Heart right ventricle (tissue), 16 donors: Measurements from ENCODE around the gene C5orf15. TPM values are rescaled to one million over a fixed set of nuclear protein-coding genes. Genes with fewer than 3 reads are reported as not detected.
A peak's percentile ranks its signal among the peaks of the same experiment; 100 is the strongest.

Experiments used
- ATAC-seq, 8 donors: fragments of 200-7000 bp; cut with Tn5 transposase; one replicate each; pipeline ENCODE4 v1.9.1; 2020; ENCODE audit warnings: mild to moderate bottlenecking in 8 of 8, moderate library complexity in 8 of 8, moderate number of reproducible peaks in 1 of 8
- DNase-seq, 2 donors: peaks; one replicate each; pipeline ENCODE4 v3.0.0-alpha.2; 2020
- H3K27ac ChIP-seq, 10 donors: fragments of 200-600 bp; sonication (generic) in 2 of 10; one replicate each; pipeline versions ENCODE4 v1.5.0 to v1.8.0; 2020 to 2022; ENCODE audit warnings: mild to moderate bottlenecking in 3 of 10
- H3K27me3 ChIP-seq, 7 donors: fragments of 200-600 bp; one replicate each; pipeline ENCODE4 v1.8.0; 2021 to 2022; ENCODE audit warnings: mild to moderate bottlenecking in 2 of 7
- H3K36me3 ChIP-seq, 9 donors: fragments of 200-600 bp; sonication (generic) in 1 of 9; one replicate each; pipeline versions ENCODE4 v1.5.0 to v1.8.0; 2020 to 2022; ENCODE audit warnings: mild to moderate bottlenecking in 2 of 9
- H3K4me1 ChIP-seq, 9 donors: fragments of 200-600 bp; sonication (generic) in 1 of 9; one replicate each; pipeline versions ENCODE4 v1.5.0 to v1.8.0; 2020 to 2022; ENCODE audit warnings: mild to moderate bottlenecking in 4 of 9
- H3K4me3 ChIP-seq, 10 donors: fragments of 200-600 bp; sonication (generic) in 2 of 10; one replicate each; pipeline versions ENCODE4 v1.5.0 to v1.8.0; 2020 to 2022; ENCODE audit warnings: mild to moderate bottlenecking in 7 of 10, moderate library complexity in 2 of 10
- H3K9me3 ChIP-seq, 11 donors: fragments of 200-600 bp in 10 of 11; sonication (generic) in 2 of 11; one replicate each; pipeline versions ENCODE4 v1.5.0 to v1.8.0; 2013 to 2022; ENCODE audit warnings: mild to moderate bottlenecking in 2 of 11, control low read depth in 1 of 11, moderate library complexity in 1 of 11
- WGBS, 2 donors: extraction: QIAGEN DNeasy Blood & Tissue Kit; methylation state at CpG; one replicate each; pipeline ENCODE4 v1.1.7; 2013; ENCODE audit warnings: inconsistent platforms in 1 of 2; 5-methylcytosine and 5-hydroxymethylcytosine counted together
- intact Hi-C, 10 donors: fragments of 100-400 bp; cut with DNase I; formaldehyde crosslinking; loops; one replicate each; pipeline versions ENCODE4 v1.11.1 to v1.14.2; 2022
- polyA plus RNA-seq, 2 donors: library from polyadenylated mRNA; stranded (reverse); fragments of 200-250 nt; gene quantifications; one replicate each; pipeline ENCODE4 v1.2.3, GENCODE V29; 2013
- total RNA-seq, 10 donors: library from RNA; stranded (reverse); fragmentation: NEBNext Ultra II Directional in 3 of 10; extraction: Animal tissue kit (Norgen Biotek cat#: 25700) in 3 of 10; gene quantifications; one replicate each; pipeline versions ENCODE4 v1.2.1 to v1.2.4, GENCODE V29; 2021 to 2023
- TF ChIP-seq, protein P1 (sequence below), 9 donors: fragments of 200-600 bp; sonication (generic) in 2 of 9; IDR thresholded peaks; one replicate each; pipeline versions ENCODE4 v1.5.0 to v1.8.0; 2021 to 2022; ENCODE audit warnings: antibody characterized with exemption in 9 of 9, mild to moderate bottlenecking in 5 of 9, moderate library complexity in 1 of 9
- donor health status: Arrhythmogenic right ventricular cardiomyopathy.
- donor health status: ischemic (EF 13 %, LVEDD 7.1; RV severe dilation, severe dysfunction).
- donor health status: healthy with polysubstance abuse.
- donor health status: DM: no; HTN: yes; CAD: no.
- donor health status: DM: no; HTN: no; CAD: no.
- donor health status: ischemic (EF 25% LVEDD 6.9; RV normal size, moderate dysfunction).
- donor health status: ischemic (EF 25% LVEDD 5.7; RV mildly dilated, moderate dysfunction).
- donor health status: healthy.
- donor health status: DM: yes; HTN: yes; CAD: no.
- donor health status: Ischemic cardiomyopathy.
- donor health status: ischemic (EF 35%, LVEDD 5.7; RV mildly dilated, moderate dysfunction).
- donor health status: nonischemic (EF 11% LVEDD 7.7; RV severe dilation, severe dysfunction).
- donor health status: DM: yes; HTN: yes; CAD: no.
- donor health status: PGD.
- donor health status: ischemic (EF 29% LVEDD 5.4; RV normal size, mild dysfunction).
- donor health status: nonischemic (EF 23%, LVEDD 6.1; RV moderate dilation, normal function).

The C5orf15 gene
- total and polyA plus RNA-seq, 12 donors = 22.2 to 55.3 (median 33.9) TPM

DNA sequence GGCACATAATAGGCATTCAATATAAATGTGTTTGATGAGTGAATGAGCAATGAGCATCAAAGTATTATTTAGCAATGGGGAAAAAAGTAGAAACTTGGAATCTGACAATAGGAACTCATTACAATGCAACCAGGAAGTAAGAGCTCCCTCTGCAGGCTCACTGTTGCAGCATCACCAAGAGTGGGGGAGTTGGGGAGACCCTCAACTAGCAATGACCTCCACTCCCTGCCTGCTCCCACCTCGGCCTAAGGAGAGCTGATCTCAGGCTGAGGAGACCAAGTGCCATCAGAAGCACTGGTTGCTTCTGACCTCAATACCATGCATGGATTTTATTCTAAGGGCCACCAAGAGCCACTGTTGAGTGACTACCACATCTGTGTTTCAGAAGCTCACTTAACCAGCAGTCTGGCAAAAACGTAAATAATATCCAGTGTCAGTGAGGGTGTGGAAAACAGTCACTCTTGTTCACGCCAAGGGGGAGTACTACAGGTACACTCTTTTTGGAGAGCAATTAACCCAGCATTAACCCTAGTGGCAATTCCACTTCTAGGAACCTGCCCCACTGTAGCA is 28.3 kb upstream of the C5orf15 start:
- 65 to 74% methylated on average over 3 of the region's 3 CpGs for WGBS, 2 donors
- Histone ChIP-seq H3K4me1 (peaks cover 25 to 100% (median 86%) of the 10 kb centered on the region in 9 donors), H3K27me3 (no peaks in the 10 kb centered on the region), H3K27ac (peak overlapping the region in 6 of 10 donors; percentile 46 to 85 (median 79)), H3K4me3 (no peak overlapping the region), H3K36me3 (peaks cover 0 to 34% (median 4%) of the 10 kb centered on the region in 9 donors), H3K9me3 (no peaks in the 10 kb centered on the region)
- TF ChIP-seq, protein P1, sequence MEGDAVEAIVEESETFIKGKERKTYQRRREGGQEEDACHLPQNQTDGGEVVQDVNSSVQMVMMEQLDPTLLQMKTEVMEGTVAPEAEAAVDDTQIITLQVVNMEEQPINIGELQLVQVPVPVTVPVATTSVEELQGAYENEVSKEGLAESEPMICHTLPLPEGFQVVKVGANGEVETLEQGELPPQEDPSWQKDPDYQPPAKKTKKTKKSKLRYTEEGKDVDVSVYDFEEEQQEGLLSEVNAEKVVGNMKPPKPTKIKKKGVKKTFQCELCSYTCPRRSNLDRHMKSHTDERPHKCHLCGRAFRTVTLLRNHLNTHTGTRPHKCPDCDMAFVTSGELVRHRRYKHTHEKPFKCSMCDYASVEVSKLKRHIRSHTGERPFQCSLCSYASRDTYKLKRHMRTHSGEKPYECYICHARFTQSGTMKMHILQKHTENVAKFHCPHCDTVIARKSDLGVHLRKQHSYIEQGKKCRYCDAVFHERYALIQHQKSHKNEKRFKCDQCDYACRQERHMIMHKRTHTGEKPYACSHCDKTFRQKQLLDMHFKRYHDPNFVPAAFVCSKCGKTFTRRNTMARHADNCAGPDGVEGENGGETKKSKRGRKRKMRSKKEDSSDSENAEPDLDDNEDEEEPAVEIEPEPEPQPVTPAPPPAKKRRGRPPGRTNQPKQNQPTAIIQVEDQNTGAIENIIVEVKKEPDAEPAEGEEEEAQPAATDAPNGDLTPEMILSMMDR (IDR thresholded peaks at IDR 0.05) = peak in 8 of 9 donors; percentile 3 to 55 (median 34)
- DNase-seq (no peak), ATAC-seq (no peak)
- intact Hi-C loops = no loop called here

- intact Hi-C loops = no loop called here
- peaks cover 0 to 34% (median 3%) of the 10 kb centered on the region in 9 donors for H3K36me3 ChIP-seq
- H3K9me3 ChIP-seq = no peaks in the 10 kb centered on the region
- no peaks in the 10 kb centered on the region for H3K27me3 ChIP-seq
- peak overlapping the region; percentile 31 to 85 (median 75) for H3K27ac ChIP-seq
- peaks cover 25 to 100% (median 88%) of the 10 kb centered on the region in 9 donors for H3K4me1 ChIP-seq
- ATAC-seq = peak; percentile 4 to 27 (median 10)
- TF ChIP-seq, protein P1 (IDR thresholded peaks at IDR 0.05) = no peak
- no peak for DNase-seq
- whole genome bisulfite sequencing, 2 donors = 38 to 41% methylated on average over 7 of the region's 7 CpGs
- peak overlapping the region in 3 of 10 donors; percentile 3 to 15 (median 5) for H3K4me3 ChIP-seq
Observed at GRCh38 chr5:133995883-133996563, 27.6 kb upstream of the C5orf15 start.

DNA sequence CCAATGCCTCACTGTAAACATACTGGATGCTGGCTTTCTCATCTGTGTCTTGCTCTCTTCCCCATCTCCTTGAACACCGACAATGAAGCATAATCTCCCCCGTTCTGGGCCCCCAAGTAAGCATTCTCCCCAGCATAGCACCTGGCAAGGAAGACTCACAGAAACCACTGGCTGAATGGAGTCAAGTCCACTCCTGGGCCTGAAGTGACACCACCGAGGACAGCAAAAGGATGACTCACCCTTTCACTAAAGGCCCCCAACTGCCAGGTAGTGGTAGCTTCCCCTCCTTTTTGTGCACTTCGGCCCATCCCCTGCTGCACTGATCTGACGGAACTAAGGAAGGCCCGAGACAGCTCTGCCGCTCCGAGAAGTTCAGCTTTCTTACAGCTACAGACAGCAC is 26.9 kb upstream of the C5orf15 start:
- H3K27ac ChIP-seq = peak overlapping the region; percentile 31 to 85 (median 75)
- WGBS, 2 donors = 51 to 54% methylated on average over 8 of the region's 8 CpGs

DNA sequence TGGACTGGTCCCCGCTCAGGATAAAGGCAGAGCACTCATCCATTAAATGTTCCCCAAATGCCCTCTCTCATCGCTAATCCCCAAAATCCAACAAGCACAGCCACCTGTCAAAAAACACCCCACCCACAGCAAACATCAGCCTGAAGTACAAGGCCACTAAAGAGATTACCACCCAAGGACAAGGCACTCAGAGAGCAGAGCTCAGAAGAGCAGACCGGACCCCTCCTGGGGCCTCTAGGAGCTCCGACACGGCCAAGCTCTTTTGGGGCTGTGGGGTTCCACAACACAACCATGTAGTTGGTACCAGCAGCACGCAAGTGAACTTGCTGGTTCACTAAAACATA is 26.5 kb upstream of the C5orf15 start:
- Histone ChIP-seq H3K27me3 (no peaks in the 10 kb centered on the region), H3K4me3 (peak overlapping the region in 1 of 10 donors; percentile 6), H3K36me3 (peaks cover 0 to 34% (median 12%) of the 10 kb centered on the region in 9 donors), H3K9me3 (no peaks in the 10 kb centered on the region), H3K4me1 (peaks cover 21 to 99% (median 80%) of the 10 kb centered on the region in 9 donors), H3K27ac (peak overlapping the region in 9 of 10 donors; percentile 31 to 85 (median 77))
- TF ChIP-seq, protein P1 (IDR thresholded peaks at IDR 0.05) = no peak
- intact Hi-C loops = no loop called here
- DNase-seq (no peak), ATAC-seq (peak in 3 of 8 donors; percentile 15 to 27 (median 19))
- 47 to 62% methylated on average over 6 of the region's 6 CpGs for WGBS, 2 donors

More for the DNA sequence above, 26.9 kb upstream of the C5orf15 start:
- Histone ChIP-seq H3K9me3 (no peaks in the 10 kb centered on the region), H3K4me3 (peak overlapping the region in 1 of 10 donors; percentile 15), H3K27me3 (no peaks in the 10 kb centered on the region), H3K4me1 (peaks cover 24 to 100% (median 83%) of the 10 kb centered on the region in 9 donors), H3K36me3 (peaks cover 0 to 34% (median 8%) of the 10 kb centered on the region in 9 donors)
- intact Hi-C loops = no loop called here
- peak in 4 of 8 donors; percentile 9 to 23 (median 16) for ATAC-seq
- TF ChIP-seq, protein P1 (IDR thresholded peaks at IDR 0.05) = no peak
- no peak for DNase-seq
